Suprapubic skin (tissue), 4 donors: Measurements from ENCODE around the gene PPP2R2B. TPM values are rescaled to one million over a fixed set of nuclear protein-coding genes. Genes with fewer than 3 reads are reported as not detected.

Source experiments
- DNase-seq, 2 donors: peaks; one replicate each; pipeline ENCODE4 v3.0.0-alpha.2; 2019; ENCODE audit warnings: low spot score in 2 of 2
- H3K27ac ChIP-seq: fragments of 200-600 bp; sonication (generic); one replicate; pipeline ENCODE4 v1.5.1; 2019
- H3K27me3 ChIP-seq: fragments of 200-600 bp; sonication (generic); one replicate; pipeline ENCODE4 v1.5.1; 2019
- H3K36me3 ChIP-seq: fragments of 200-600 bp; sonication (generic); one replicate; pipeline ENCODE4 v1.5.1; 2019
- H3K4me1 ChIP-seq: fragments of 200-600 bp; sonication (generic); one replicate; pipeline ENCODE4 v1.5.1; 2019
- H3K4me3 ChIP-seq: fragments of 200-600 bp; sonication (generic); one replicate; pipeline ENCODE4 v1.5.1; 2019; ENCODE audit warnings: mild to moderate bottlenecking
- H3K9me3 ChIP-seq: fragments of 200-600 bp; sonication (generic); one replicate; pipeline ENCODE4 v1.5.1; 2019
- EP300 ChIP-seq: sonication (generic); formaldehyde crosslinking; IDR thresholded peaks from one replicate; pipeline ENCODE4 v1.6.1; 2017; ENCODE audit warnings: antibody characterized with exemption
- POLR2A ChIP-seq, 2 donors: fragments of 450-650 bp; IDR thresholded peaks; one replicate each; pipeline ENCODE4 v1.6.1; 2017; ENCODE audit warnings: antibody characterized with exemption in 2 of 2, mild to moderate bottlenecking in 2 of 2, moderate library complexity in 2 of 2
- POLR2AphosphoS5 ChIP-seq, 3 donors: sonication (generic); formaldehyde crosslinking; IDR thresholded peaks; one replicate each; pipeline ENCODE4 v1.6.1; 2017; ENCODE audit warnings: antibody characterized with exemption in 3 of 3
- WGBS: methylation state at CpG from one replicate; pipeline ENCODE4 v1.1.5; 2018; 5-methylcytosine and 5-hydroxymethylcytosine counted together
- total RNA-seq, 4 donors: library from RNA; depleted of rRNA; stranded (reverse); fragments of >200 nt; gene quantifications; one replicate each; pipeline ENCODE4 v1.1.0, GENCODE V29; 2016
- TF ChIP-seq, protein P1 (sequence below), 2 donors: fragments of 200-600 bp in 1 of 2; fragments of 450-650 bp in 1 of 2; sonication (generic) in 1 of 2; IDR thresholded peaks; one replicate each; pipeline ENCODE4 v1.5.1; 2016 to 2019; ENCODE audit warnings: antibody characterized with exemption in 2 of 2, mild to moderate bottlenecking in 1 of 2, moderate library complexity in 1 of 2

The PPP2R2B gene
- total RNA-seq, 4 donors from 2014 or later, result 1.2 to 6.4 (median 3.8) TPM

DNA sequence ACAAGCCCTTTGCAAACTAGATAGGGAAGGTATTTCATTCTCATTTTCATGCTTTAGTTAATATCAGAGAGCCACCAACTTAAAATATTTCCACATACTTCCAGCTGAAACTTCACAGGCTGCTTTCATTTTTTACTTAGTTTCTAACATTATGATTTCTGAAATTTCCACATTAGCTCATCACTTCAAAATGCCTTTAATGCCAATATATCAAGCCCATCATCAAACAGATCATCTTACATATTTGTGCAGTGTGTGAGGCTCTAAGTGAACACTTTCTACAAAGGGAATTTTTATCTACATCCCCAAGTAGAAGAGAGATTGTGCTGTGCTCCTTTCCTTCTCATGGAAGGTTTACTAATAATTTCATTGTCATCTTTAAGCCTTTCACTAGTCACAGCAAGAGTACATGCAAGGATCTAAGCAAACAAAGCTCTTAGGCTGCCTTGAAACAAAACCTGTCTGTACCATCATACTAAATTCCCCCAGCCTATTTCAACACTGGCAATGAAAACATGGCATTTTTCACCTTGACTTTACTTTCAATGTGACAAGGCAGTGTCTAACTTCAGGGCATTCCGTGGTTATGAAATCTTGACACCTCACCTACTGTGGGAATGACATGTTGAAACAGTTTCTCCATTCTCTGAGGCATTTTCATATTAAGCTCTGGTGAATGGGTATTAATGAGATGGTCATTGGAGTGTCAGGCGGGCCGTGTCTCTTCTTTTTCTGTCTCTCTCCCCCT, 45.4 kb downstream of the PPP2R2B start:
- no peak for TF ChIP-seq POLR2AphosphoS5 (IDR thresholded peaks at IDR 0.05)
- TF ChIP-seq EP300, result no peak
- TF ChIP-seq, protein P1, sequence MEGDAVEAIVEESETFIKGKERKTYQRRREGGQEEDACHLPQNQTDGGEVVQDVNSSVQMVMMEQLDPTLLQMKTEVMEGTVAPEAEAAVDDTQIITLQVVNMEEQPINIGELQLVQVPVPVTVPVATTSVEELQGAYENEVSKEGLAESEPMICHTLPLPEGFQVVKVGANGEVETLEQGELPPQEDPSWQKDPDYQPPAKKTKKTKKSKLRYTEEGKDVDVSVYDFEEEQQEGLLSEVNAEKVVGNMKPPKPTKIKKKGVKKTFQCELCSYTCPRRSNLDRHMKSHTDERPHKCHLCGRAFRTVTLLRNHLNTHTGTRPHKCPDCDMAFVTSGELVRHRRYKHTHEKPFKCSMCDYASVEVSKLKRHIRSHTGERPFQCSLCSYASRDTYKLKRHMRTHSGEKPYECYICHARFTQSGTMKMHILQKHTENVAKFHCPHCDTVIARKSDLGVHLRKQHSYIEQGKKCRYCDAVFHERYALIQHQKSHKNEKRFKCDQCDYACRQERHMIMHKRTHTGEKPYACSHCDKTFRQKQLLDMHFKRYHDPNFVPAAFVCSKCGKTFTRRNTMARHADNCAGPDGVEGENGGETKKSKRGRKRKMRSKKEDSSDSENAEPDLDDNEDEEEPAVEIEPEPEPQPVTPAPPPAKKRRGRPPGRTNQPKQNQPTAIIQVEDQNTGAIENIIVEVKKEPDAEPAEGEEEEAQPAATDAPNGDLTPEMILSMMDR (IDR thresholded peaks at IDR 0.05), result no peak
- no peak for TF ChIP-seq POLR2A (IDR thresholded peaks at IDR 0.05)
- H3K4me3 ChIP-seq, result no peak overlapping the region
- no peaks in the 10 kb centered on the region for H3K9me3 ChIP-seq
- WGBS, result 48% methylated on average over 3 of the region's 3 CpGs
- H3K27ac ChIP-seq, result no peak overlapping the region
- H3K36me3 ChIP-seq, result no peaks in the 10 kb centered on the region
- H3K4me1 ChIP-seq, result no peaks in the 10 kb centered on the region
- DNase-seq, result no peak
- H3K27me3 ChIP-seq, result no peaks in the 10 kb centered on the region

DNA sequence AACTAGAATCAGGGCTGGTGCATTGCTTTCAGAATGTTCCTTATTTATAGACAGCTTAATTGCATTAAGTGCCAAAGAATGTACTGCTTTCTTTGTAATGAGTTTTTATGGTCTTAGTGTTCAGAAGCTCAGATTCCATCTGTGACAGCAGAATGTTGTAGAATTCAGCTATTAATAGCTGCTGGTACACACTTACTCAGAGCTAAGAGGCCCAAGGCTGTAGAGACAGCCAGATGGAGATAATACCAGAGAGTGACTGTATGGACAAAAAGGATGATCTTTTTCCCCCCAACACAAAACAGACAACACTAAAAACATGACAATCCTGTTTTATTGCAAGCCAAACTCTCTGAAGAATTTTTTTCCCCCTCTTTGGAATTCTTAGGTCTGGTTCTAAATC, 50.2 kb downstream of the PPP2R2B start:
- Histone ChIP-seq H3K36me3 (no peaks in the 10 kb centered on the region), H3K4me3 (no peak overlapping the region), H3K27me3 (no peaks in the 10 kb centered on the region), H3K4me1 (no peaks in the 10 kb centered on the region), H3K27ac (no peak overlapping the region), H3K9me3 (no peaks in the 10 kb centered on the region)
- DNase-seq, result no peak
- TF ChIP-seq, protein P1 (IDR thresholded peaks at IDR 0.05), result no peak
- no peak for TF ChIP-seq EP300
- TF ChIP-seq POLR2A (IDR thresholded peaks at IDR 0.05), result no peak
- TF ChIP-seq POLR2AphosphoS5 (IDR thresholded peaks at IDR 0.05), result no peak

DNA sequence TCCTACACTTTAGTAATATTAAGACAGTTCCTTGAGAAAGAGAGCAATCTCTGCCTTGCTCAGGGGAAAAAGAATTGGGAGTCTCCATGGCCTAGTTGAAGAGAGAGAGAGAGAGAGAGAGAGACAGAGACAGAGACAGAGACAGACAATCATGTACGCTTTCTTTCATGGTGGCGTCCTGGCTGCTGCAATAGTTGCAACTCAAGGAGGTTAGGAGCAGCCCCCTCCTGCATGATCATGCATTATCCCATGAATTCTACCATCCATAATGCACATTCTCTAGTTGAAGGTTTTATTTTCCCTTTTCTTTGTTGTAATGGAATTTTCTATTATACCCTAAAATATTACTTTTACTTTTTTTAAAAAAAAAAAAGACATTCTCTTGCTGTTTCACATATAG, 50.7 kb downstream of the PPP2R2B start:
- Histone ChIP-seq H3K27me3 (no peaks in the 10 kb centered on the region), H3K36me3 (no peaks in the 10 kb centered on the region), H3K9me3 (no peaks in the 10 kb centered on the region), H3K4me3 (no peak overlapping the region), H3K4me1 (no peaks in the 10 kb centered on the region), H3K27ac (no peak overlapping the region)
- TF ChIP-seq POLR2A (IDR thresholded peaks at IDR 0.05), result no peak
- TF ChIP-seq, protein P1 (IDR thresholded peaks at IDR 0.05), result no peak
- DNase-seq, result no peak
- 65% methylated on average over 2 of the region's 2 CpGs for WGBS

DNA sequence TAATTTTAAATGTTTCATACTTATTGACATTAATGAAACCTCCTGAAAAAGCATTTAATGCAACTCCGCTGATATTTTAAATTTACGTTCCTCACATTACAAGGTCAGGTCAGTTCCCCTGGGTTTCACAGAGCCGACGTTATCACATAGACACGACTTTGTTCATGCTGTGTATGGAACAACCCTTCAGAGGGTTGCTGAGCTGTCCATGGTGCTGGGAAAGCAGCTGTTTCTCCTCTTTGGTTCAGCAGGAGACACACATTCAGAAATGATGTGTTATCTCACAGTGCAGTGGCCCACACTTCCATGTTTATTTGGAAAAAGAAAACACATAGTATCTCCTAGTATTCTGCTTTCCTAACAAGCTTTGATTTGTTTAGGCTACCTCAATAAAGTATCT, 53.5 kb downstream of the PPP2R2B start:
- no peak for DNase-seq
- Histone ChIP-seq H3K4me3 (no peak overlapping the region), H3K9me3 (no peaks in the 10 kb centered on the region), H3K4me1 (no peaks in the 10 kb centered on the region), H3K36me3 (no peaks in the 10 kb centered on the region), H3K27me3 (no peaks in the 10 kb centered on the region), H3K27ac (no peak overlapping the region)
- TF ChIP-seq EP300 (no peak), POLR2AphosphoS5 (IDR thresholded peaks at IDR 0.05) (no peak), POLR2A (IDR thresholded peaks at IDR 0.05) (no peak)
- TF ChIP-seq, protein P1 (IDR thresholded peaks at IDR 0.05), result no peak
- WGBS, result 31% methylated on average over 5 of the region's 5 CpGs

DNA sequence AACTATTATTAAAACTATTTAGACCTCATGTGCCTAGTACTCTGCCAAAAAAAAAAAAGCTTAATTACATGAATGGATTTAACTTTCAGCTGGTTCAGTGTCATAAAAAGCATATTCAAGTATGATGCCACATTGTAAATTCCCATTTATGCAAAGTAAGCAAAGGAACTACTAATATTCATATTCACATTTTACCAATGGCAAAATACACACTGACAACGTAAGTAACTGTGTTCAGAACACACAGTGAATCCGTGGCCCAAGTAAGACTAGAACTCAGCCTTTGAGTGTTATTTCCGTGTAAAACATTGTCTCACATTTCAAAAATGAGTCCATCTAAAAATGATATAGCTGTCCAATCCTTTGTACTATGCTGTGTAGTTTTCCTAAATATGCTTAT, 56.8 kb downstream of the PPP2R2B start:
- Histone ChIP-seq H3K9me3 (no peaks in the 10 kb centered on the region), H3K4me1 (no peaks in the 10 kb centered on the region), H3K27me3 (no peaks in the 10 kb centered on the region), H3K36me3 (no peaks in the 10 kb centered on the region), H3K27ac (no peak overlapping the region), H3K4me3 (no peak overlapping the region)
- no peak for DNase-seq
- no peak for TF ChIP-seq POLR2AphosphoS5 (IDR thresholded peaks at IDR 0.05)
- TF ChIP-seq EP300, result no peak
- TF ChIP-seq, protein P1 (IDR thresholded peaks at IDR 0.05), result no peak
- no peak for TF ChIP-seq POLR2A (IDR thresholded peaks at IDR 0.05)
- WGBS, result 85% methylated on average over 3 of the region's 3 CpGs
